Peyer's patch (tissue), 4 donors: ENCODE measurements around the gene EDEM2.

Experiments used
- CTCF ChIP-seq, 6 experiments: fragments of 450-650 bp in 4 of 6; fragments of 200-600 bp in 2 of 6; sonication (generic) in 1 of 6; IDR thresholded peaks; one replicate each; pipeline ENCODE4 v1.5.1; 2017 to 2019; ENCODE audit warnings: antibody characterized with exemption in 6 of 6, mild to moderate bottlenecking in 3 of 6, moderate library complexity in 1 of 6
- POLR2A ChIP-seq, 2 donors: fragments of 450-650 bp; IDR thresholded peaks; one replicate each; pipeline ENCODE4 v1.5.1; 2017; ENCODE audit warnings: antibody characterized with exemption in 2 of 2, mild to moderate bottlenecking in 2 of 2, moderate library complexity in 2 of 2

GRCh38 chr20:35087791-35088190, 59.3 kb downstream of the EDEM2 start:
- no peak for TF ChIP-seq CTCF (IDR thresholded peaks at IDR 0.05)
- no peak for TF ChIP-seq POLR2A (IDR thresholded peaks at IDR 0.05)
